Esophagus squamous epithelium (tissue), 5 donors: ENCODE measurements around the gene GOLGA1. TPM values are rescaled to one million over a fixed set of nuclear protein-coding genes. Genes with fewer than 3 reads are reported as not detected.

Source experiments
- DNase-seq: peaks from one replicate; lab custom pipeline; 2025; lab: John Stamatoyannopoulos, UW
- H3K27ac ChIP-seq, 4 donors: fragments of 200-600 bp; sonication (generic); one replicate each; pipeline ENCODE4 v1.5.1; 2016 to 2019; ENCODE audit warnings: mild to moderate bottlenecking in 1 of 4
- H3K27me3 ChIP-seq, 4 donors: fragments of 200-600 bp; sonication (generic); 1 replicate in 3 of 4; 2 replicates in 1 of 4; pipeline versions ENCODE4 v1.5.1 to v1.6.0; 2017 to 2021; ENCODE audit warnings: antibody characterized with exemption in 1 of 4
- H3K36me3 ChIP-seq, 3 donors: fragments of 200-600 bp; sonication (generic); one replicate each; pipeline ENCODE4 v1.5.1; 2016 to 2019
- H3K4me1 ChIP-seq, 3 donors: fragments of 200-600 bp; sonication (generic); one replicate each; pipeline ENCODE4 v1.5.1; 2017 to 2019
- H3K4me3 ChIP-seq, 4 donors: fragments of 200-600 bp; sonication (generic); 1 replicate in 3 of 4; 2 replicates in 1 of 4; pipeline ENCODE4 v1.5.1; 2016 to 2019; ENCODE audit warnings: mild to moderate bottlenecking in 2 of 4, moderate library complexity in 1 of 4
- H3K9me3 ChIP-seq, 3 donors: fragments of 200-600 bp; sonication (generic); one replicate each; pipeline ENCODE4 v1.5.1; 2016 to 2019
- POLR2A ChIP-seq, 4 donors: fragments of 450-650 bp; IDR thresholded peaks; one replicate each; pipeline ENCODE4 v1.6.1; 2017; ENCODE audit warnings: antibody characterized with exemption in 4 of 4, mild to moderate bottlenecking in 4 of 4, moderate library complexity in 3 of 4
- WGBS, 2 donors: methylation state at CpG; one replicate each; pipeline ENCODE4 v1.1.5; 2018; 5-methylcytosine and 5-hydroxymethylcytosine counted together
- intact Hi-C: fragments of 100-400 bp; cut with DNase I; formaldehyde crosslinking; loops from one replicate; pipeline ENCODE4 v1.15.0; 2022
- small RNA-seq, 4 donors: library from RNA; depleted of rRNA; stranded (forward); fragments of <200 nt; gene quantifications; one replicate each; pipeline ENCODE3, GENCODE V24; 2016
- total RNA-seq, 4 donors: library from RNA; depleted of rRNA; stranded (reverse); fragments of >200 nt; gene quantifications; one replicate each; pipeline ENCODE4 v1.1.0, GENCODE V29; 2016
- TF ChIP-seq, protein P1 (sequence below), 6 experiments: fragments of 450-650 bp in 4 of 6; fragments of 200-600 bp in 2 of 6; sonication (generic) in 2 of 6; IDR thresholded peaks; one replicate each; pipeline ENCODE4 v1.5.1; 2016 to 2019; ENCODE audit warnings: antibody characterized with exemption in 6 of 6, mild to moderate bottlenecking in 4 of 6, moderate library complexity in 4 of 6
- donor health status: DM: yes; HTN: yes; CAD: no.

Gene GOLGA1
- total RNA-seq, 4 donors from 2014 or later: 11.9 to 18.8 (median 14.8) TPM

DNA sequence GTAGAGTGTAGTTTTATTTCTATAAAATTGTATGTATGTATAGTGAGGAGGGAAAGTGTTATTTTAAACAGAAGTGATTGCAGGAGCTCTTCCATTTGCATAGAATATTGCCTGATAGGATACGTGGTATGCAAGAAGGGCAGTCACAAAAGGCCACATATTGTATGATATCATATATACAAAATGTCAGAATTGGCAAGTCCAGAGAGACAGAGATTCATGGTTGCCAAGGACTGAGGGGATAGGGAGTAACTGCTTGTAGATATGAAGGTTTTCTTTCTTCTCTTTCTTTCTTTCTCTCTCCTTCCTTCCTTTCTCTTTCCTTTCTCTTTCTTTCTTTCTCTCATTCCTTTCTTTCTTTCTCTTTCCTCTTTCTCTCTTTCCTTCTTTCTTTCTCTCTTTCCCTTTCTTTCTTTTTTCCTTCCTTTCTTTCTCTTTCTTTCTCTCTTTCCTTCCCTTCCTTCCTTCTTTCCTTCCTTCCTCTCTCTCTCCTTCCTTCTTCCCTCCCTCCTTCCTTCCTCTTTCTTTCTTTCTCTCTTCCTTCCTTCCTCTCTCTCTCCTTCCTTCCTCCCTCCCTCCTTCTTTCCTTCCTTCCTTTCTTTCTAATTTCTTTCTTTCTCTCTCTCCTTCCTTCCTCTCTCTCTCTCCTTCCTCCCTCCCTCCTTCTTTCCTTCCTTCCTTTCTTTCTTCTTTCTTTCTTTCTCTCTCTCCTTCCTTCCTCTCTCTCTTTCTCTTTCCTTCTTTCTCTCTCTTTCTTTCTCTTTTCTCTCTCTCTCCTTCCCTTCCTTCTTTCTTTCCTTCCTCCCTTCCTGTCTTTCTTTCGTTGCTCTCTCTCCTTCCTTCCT, 112.2 kb downstream of the GOLGA1 start:
- WGBS, 2 donors: 27 to 31% methylated on average over 2 of the region's 2 CpGs
- H3K36me3 ChIP-seq: no peaks in the 10 kb centered on the region
- no peak for TF ChIP-seq POLR2A (IDR thresholded peaks at IDR 0.05)
- TF ChIP-seq, protein P1, sequence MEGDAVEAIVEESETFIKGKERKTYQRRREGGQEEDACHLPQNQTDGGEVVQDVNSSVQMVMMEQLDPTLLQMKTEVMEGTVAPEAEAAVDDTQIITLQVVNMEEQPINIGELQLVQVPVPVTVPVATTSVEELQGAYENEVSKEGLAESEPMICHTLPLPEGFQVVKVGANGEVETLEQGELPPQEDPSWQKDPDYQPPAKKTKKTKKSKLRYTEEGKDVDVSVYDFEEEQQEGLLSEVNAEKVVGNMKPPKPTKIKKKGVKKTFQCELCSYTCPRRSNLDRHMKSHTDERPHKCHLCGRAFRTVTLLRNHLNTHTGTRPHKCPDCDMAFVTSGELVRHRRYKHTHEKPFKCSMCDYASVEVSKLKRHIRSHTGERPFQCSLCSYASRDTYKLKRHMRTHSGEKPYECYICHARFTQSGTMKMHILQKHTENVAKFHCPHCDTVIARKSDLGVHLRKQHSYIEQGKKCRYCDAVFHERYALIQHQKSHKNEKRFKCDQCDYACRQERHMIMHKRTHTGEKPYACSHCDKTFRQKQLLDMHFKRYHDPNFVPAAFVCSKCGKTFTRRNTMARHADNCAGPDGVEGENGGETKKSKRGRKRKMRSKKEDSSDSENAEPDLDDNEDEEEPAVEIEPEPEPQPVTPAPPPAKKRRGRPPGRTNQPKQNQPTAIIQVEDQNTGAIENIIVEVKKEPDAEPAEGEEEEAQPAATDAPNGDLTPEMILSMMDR (IDR thresholded peaks at IDR 0.05): no peak
- no peaks in the 10 kb centered on the region for H3K27me3 ChIP-seq
- no peaks in the 10 kb centered on the region for H3K9me3 ChIP-seq
- no peak overlapping the region for H3K27ac ChIP-seq
- H3K4me1 ChIP-seq: peaks cover 0 to 28% (median 17%) of the 10 kb centered on the region in 3 donors
- H3K4me3 ChIP-seq: no peak overlapping the region
- intact Hi-C loops: no loop called here
- no peak for DNase-seq

Small RNA genes lying within 50 kb of the gene (small RNA-seq; reads per million reads assigned to genes)
- gene RNU4-82P: 0 to 0.54 (median 0) reads per million in 4 donors

Other genes starting within 250 kb of the GOLGA1 start
- gene NR6A1, start 169.8 kb downstream of the GOLGA1 start, total RNA-seq: 1 to 10 TPM; 1.9 to 4.0 (median 2.7) TPM
- gene OLFML2A, start 163.9 kb downstream of the GOLGA1 start, total RNA-seq: 10 to 100 TPM in 3 of 4 donors, 1 to 10 TPM in 1; 9.0 to 21.7 (median 13.6) TPM
- not detected for gene WDR38, start 87.6 kb downstream of the GOLGA1 start, total RNA-seq
- 1,000 to 10,000 TPM; 2,345 to 3,186 (median 2,827) TPM for gene RPL35, start 79.1 kb downstream of the GOLGA1 start, total RNA-seq
- 10 to 100 TPM; 39.1 to 59.6 (median 45.3) TPM for gene ARPC5L, start 79.0 kb downstream of the GOLGA1 start, total RNA-seq
- gene SCAI, start 202.4 kb upstream of the GOLGA1 start, total RNA-seq: 1 to 10 TPM; 3.3 to 9.9 (median 5.3) TPM
- 10 to 100 TPM; 18.0 to 31.3 (median 26.6) TPM for gene PPP6C, start 248.7 kb upstream of the GOLGA1 start, total RNA-seq